Left kidney (tissue), 2 donors: ENCODE measurements around the gene RALBP1. TPM values are rescaled to one million over a fixed set of nuclear protein-coding genes. Genes with fewer than 3 reads are reported as not detected.
"Not testable (repeated sequence)": the region's sequence is repeated elsewhere in the genome, so short reads cannot be mapped to it uniquely, and the experiment has no call there.

Source experiments
- DNase-seq: peaks from one replicate; pipeline ENCODE4 v3.0.0-alpha.2; 2013
- polyA plus RNA-seq: library from polyadenylated mRNA; unstranded; fragments of 120-200 nt; gene quantifications from one replicate; pipeline ENCODE4 v1.2.1, GENCODE V29; 2013; ENCODE audit not compliant: insufficient read length

The RALBP1 gene
- polyA plus RNA-seq, 1 donor, result 70.2 TPM

GRCh38 chr18:9450920-9451319, 24.4 kb upstream of the RALBP1 start:
- DNase-seq, result not testable (repeated sequence)

GRCh38 chr18:9453283-9453682, 22.0 kb upstream of the RALBP1 start:
- no peak for DNase-seq

GRCh38 chr18:9454061-9454703, 21.1 kb upstream of the RALBP1 start:
- no peak for DNase-seq

GRCh38 chr18:9455718-9456511, 19.4 kb upstream of the RALBP1 start:
- no peak for DNase-seq

- no peak for DNase-seq
Observed at GRCh38 chr18:9466127-9466526, 9.2 kb upstream of the RALBP1 start.

GRCh38 chr18:9466846-9467245, 8.5 kb upstream of the RALBP1 start:
- no peak for DNase-seq

- DNase-seq, result no peak
Observed at GRCh38 chr18:9468998-9469397, 6.3 kb upstream of the RALBP1 start.

- no peak for DNase-seq
Observed at GRCh38 chr18:9469685-9470084, 5.6 kb upstream of the RALBP1 start.

GRCh38 chr18:9474108-9474982, 968 bp upstream of the RALBP1 start:
- peak; percentile 89 for DNase-seq

- peak; percentile 27 for DNase-seq
Observed at GRCh38 chr18:9475643-9476591, 604 bp downstream of the RALBP1 start.

GRCh38 chr18:9476949-9477348, 1.6 kb downstream of the RALBP1 start:
- DNase-seq, result not testable (repeated sequence)

- no peak for DNase-seq
Observed at GRCh38 chr18:9477509-9477908, 2.2 kb downstream of the RALBP1 start.

GRCh38 chr18:9478545-9478944, 3.2 kb downstream of the RALBP1 start:
- DNase-seq, result no peak

- DNase-seq, result no peak
Observed at GRCh38 chr18:9482790-9483189, 7.5 kb downstream of the RALBP1 start.

- DNase-seq, result no peak
Observed at GRCh38 chr18:9483526-9483925, 8.2 kb downstream of the RALBP1 start.

GRCh38 chr18:9484856-9485255, 9.5 kb downstream of the RALBP1 start:
- DNase-seq, result not testable (repeated sequence)

GRCh38 chr18:9488538-9488937, 13.2 kb downstream of the RALBP1 start:
- no peak for DNase-seq

GRCh38 chr18:9494778-9495331, 19.5 kb downstream of the RALBP1 start:
- peak; percentile 36 for DNase-seq

- no peak for DNase-seq
Observed at GRCh38 chr18:9495465-9495864, 20.2 kb downstream of the RALBP1 start.

GRCh38 chr18:9495916-9496705, 20.8 kb downstream of the RALBP1 start:
- DNase-seq, result no peak
